HUES64 (cell line): Measurements from ENCODE around the gene ZNF605.
"Not testable (repeated sequence)": the region's sequence is repeated elsewhere in the genome, so short reads cannot be mapped to it uniquely, and the experiment has no call there.

Source experiments
- H3K27ac ChIP-seq: 2 replicates; pipeline ENCODE4 v1.7.0; 2013; ENCODE audit warnings: low read depth, low read length, inconsistent platforms
- H3K27me3 ChIP-seq: 2 replicates; pipeline ENCODE4 v1.6.1; 2013; ENCODE audit warnings: mild to moderate bottlenecking, low read length; ENCODE audit not compliant: insufficient read depth
- H3K36me3 ChIP-seq: 2 replicates; pipeline ENCODE4 v1.6.1; 2013; ENCODE audit warnings: mild to moderate bottlenecking, low read length; ENCODE audit not compliant: insufficient read depth
- H3K4me1 ChIP-seq: 2 replicates; pipeline ENCODE4 v1.6.1; 2013; ENCODE audit warnings: mild to moderate bottlenecking, low read length, moderate library complexity; ENCODE audit not compliant: insufficient read depth
- H3K4me3 ChIP-seq: 2 replicates; pipeline ENCODE4 v1.5.1; 2013; ENCODE audit warnings: mild to moderate bottlenecking, low read length, moderate library complexity
- H3K9ac ChIP-seq: 2 replicates; pipeline ENCODE4 v1.6.1; 2013; ENCODE audit warnings: mild to moderate bottlenecking, low read depth, low read length
- H3K9me3 ChIP-seq: 2 replicates; pipeline ENCODE4 v1.6.1; 2013; ENCODE audit warnings: low read depth, low read length; ENCODE audit not compliant: insufficient read depth
- WGBS: fragments of 150-250, 120-280 bp; methylation state at CpG from one replicate; pipeline ENCODE4 v1.1.7; 2013; ENCODE audit warnings: missing lambda C conversion rate; 5-methylcytosine and 5-hydroxymethylcytosine counted together

ZNF605 gene

DNA sequence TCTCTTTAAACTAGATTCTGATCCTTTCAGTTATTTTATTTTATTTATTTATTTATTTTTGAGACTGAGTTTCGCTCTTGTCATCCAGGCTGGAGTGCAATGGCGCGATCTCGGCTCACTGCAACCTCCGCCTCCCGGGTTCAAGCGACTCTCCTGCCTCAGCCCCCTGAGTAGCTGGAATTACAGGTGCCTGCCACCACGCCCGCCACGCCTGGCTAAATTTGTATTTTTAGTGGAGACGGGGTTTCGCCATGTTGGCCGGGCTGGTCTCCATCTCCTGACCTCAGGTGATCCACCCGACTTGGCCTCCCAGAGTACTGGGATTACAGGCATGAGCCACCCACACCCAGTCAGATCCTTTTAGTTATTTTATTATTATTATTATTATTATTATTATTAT lies 5.7 kb upstream of the ZNF605 start:
- not testable (repeated sequence) for H3K36me3 ChIP-seq, H3K27ac ChIP-seq, H3K27me3 ChIP-seq, H3K9ac ChIP-seq, H3K4me3 ChIP-seq, H3K4me1 ChIP-seq
- H3K9me3 ChIP-seq = peaks cover 52% of the 10 kb centered on the region
- 98% methylated on average over 14 of the region's 14 CpGs for WGBS

DNA sequence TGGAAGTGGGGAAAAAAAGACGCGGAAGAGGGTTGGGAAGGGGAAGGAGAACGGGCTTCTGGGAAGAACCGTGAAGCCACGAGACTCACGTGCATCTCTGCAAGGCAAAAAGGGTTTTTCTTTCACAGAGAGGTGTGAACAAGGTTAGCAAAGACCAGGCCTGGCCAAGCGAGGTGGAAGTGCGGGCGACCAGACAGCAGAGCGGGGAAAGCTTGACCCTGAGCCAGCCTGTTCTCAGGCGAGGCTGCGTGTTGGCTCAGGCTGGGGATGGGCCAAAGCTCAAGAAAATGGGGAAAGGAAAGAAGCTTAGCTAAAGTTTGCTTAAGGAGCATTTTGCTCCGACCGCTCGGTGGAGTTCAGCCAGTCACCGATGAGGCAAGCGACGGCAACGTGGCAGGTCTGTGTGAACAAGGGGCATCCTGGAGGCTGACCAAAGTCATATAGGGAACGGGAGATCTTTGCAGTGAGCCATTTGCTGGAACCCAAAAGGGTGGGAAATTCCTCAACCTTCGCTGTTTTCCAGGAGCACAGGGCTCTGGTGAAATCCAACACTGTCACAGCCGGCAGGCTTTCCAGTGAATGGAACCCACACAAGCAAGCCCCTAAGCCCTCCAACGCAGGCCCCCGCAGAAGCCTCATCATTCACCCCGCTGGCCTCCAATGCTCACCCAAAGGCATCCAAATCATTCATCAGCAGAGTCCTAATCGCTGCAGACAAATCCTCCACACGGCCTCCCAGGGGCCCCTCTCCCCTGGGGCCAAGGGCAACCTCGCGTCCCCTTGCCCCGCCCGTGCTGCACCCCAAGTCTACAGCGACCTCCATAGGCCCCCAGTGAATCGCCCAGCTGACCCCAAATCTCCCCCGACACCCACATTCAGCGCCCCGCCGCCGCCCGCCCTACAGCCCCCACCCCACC lies 754 bp downstream of the ZNF605 start:
- WGBS = 38% methylated on average over 34 of the region's 39 CpGs
- Histone ChIP-seq H3K27ac (peak overlapping the region; percentile 46; the same call in 1 of the 2 replicates), H3K9me3 (peaks cover 64% of the 10 kb centered on the region), H3K36me3 (no peaks in the 10 kb centered on the region), H3K4me1 (no peaks in the 10 kb centered on the region), H3K4me3 (peak overlapping the region; percentile 88), H3K9ac (peak overlapping the region; percentile 78), H3K27me3 (no peaks in the 10 kb centered on the region)

DNA sequence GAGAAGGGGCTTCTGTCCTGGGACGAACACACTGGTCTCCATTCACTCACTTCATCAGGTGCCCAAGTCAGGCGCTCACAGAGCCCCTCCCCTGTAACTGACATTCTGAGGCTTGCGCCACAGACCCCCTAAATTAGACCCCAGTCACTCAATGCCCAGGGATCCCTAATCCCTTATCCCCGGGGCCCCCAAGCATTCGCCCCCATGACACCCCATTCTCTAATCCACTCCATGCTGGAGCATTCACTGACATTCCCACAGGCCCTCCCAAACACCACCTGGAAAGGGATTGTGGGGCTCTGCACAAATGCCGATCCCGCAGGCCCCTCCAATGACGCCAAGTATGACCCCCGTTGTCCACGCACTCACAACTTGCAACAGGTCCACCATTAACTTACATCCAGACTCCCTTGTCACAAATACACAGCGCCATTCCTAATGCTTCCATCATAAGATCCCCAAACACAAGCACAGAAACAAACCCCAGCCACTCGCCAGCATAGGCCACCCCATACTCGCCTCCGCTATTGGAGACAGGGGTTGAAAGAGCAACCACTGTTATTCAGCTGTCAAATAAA lies 1.5 kb downstream of the ZNF605 start:
- Histone ChIP-seq H3K4me1 (no peaks in the 10 kb centered on the region), H3K27ac (no peak overlapping the region), H3K9ac (no peak overlapping the region), H3K36me3 (no peaks in the 10 kb centered on the region; the same call in 1 of the 2 replicates), H3K4me3 (peak overlapping the region; percentile 88), H3K27me3 (no peaks in the 10 kb centered on the region), H3K9me3 (peaks cover 68% of the 10 kb centered on the region)
- 93% methylated on average over 14 of the region's 14 CpGs for WGBS

DNA sequence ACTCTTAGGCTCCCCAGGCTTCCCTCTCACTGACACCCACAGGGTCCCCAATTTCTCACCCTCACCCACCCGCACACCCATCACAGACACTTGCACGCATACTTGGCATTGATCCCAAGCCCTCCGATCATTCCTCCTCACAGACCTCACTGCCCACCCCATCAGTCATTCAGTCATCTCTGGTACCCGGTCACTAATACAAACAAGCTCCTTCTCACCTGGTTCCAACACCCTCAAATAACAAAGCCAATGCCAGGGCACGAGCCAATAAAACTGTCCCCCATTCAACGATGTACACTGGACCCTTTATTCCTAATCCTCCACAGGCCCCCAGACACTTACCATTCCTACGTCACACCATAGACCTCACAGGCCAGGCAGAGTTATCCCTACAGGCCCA lies 2.3 kb downstream of the ZNF605 start:
- Histone ChIP-seq H3K36me3 (no peaks in the 10 kb centered on the region; the same call in 1 of the 2 replicates), H3K9me3 (peaks cover 69% of the 10 kb centered on the region), H3K4me3 (no peak overlapping the region), H3K27ac (no peak overlapping the region), H3K27me3 (no peaks in the 10 kb centered on the region), H3K9ac (no peak overlapping the region), H3K4me1 (no peaks in the 10 kb centered on the region)
- WGBS = 91% methylated on average over 7 of the region's 7 CpGs

DNA sequence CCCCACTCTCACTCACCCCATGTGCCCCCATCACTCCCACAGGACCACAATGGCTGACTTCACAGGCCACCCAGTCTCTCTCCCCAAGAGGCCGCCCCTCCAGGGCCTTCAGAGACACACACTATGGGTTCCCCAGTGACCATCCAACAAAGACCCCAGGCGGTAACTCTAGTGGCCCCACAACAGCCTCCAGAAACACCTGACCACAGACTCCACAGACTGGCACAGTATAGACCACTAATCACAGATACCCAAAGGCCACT lies 3.0 kb downstream of the ZNF605 start:
- no peaks in the 10 kb centered on the region for H3K4me1 ChIP-seq
- no peak overlapping the region for H3K27ac ChIP-seq
- H3K9me3 ChIP-seq = peaks cover 71% of the 10 kb centered on the region
- H3K36me3 ChIP-seq = peaks cover 4% of the 10 kb centered on the region; the same call in 1 of the 2 replicates
- H3K9ac ChIP-seq = no peak overlapping the region
- no peaks in the 10 kb centered on the region for H3K27me3 ChIP-seq
- no peak overlapping the region for H3K4me3 ChIP-seq
- WGBS = 93% methylated on average over 2 of the region's 2 CpGs

DNA sequence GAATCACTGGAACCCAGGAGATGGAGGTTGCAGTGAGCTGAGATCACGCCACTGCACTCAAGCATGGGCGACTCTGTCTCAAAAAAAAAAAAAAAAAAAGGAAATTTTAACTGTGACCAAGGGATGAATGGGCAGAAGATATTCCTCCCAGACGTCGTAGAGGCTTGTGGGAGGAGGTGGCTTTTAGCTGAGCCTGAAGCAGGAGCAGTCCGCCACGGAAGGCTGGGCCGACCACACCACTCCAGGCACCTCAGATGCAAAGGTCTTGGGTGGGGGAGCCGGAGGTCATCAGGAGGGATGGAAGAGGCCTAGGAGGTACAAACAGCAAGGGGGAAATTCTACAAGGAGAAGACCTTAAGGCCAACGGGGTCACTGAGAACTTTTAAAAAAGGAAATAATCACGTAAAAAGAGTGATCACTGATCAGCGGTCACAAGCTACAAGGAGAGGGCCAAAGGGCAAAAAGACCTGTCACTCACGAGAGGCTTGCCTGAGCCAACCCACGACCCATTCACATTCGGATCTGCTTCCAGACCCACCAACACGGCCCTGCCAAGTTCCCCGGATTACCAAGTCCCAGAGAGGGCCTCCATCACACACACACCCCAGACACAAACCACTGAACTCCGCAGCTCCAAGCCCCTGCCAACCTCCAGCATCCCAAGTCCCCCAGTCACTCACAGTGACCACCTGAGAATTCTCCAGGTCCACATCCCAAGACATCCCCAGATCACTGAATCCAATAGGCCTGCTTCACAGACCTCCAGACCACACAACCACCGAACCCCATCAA lies 3.5 kb downstream of the ZNF605 start:
- H3K9ac ChIP-seq = no peak overlapping the region
- WGBS = 95% methylated on average over 18 of the region's 18 CpGs
- peaks cover 7% of the 10 kb centered on the region; the same call in 1 of the 2 replicates for H3K36me3 ChIP-seq
- H3K27me3 ChIP-seq = no peaks in the 10 kb centered on the region
- H3K9me3 ChIP-seq = peaks cover 73% of the 10 kb centered on the region
- no peaks in the 10 kb centered on the region for H3K4me1 ChIP-seq
- no peak overlapping the region for H3K27ac ChIP-seq
- H3K4me3 ChIP-seq = no peak overlapping the region

DNA sequence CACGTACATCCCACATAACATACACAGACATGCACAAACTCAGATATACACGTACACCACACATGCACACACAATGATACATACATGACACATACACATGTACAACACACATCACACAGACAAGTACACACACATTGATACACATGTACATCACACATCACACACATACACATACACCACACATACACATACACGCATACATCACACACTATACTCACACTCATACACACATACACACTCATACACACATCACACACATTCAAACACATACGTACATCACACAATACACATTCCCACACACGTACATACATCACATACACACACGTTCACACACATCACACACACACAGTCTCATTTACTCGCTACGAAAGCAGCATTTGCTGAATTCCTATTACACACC lies 4.5 kb downstream of the ZNF605 start:
- Histone ChIP-seq H3K27me3 (no peaks in the 10 kb centered on the region), H3K4me1 (no peaks in the 10 kb centered on the region), H3K9ac (no peak overlapping the region), H3K9me3 (peaks cover 74% of the 10 kb centered on the region), H3K36me3 (peaks cover 11% of the 10 kb centered on the region; the same call in 1 of the 2 replicates), H3K27ac (no peak overlapping the region), H3K4me3 (0 out of 2 replicates have a peak overlapping the region, but pooled peaks have one; percentile 13)
- 92% methylated on average over 8 of the region's 8 CpGs for WGBS

DNA sequence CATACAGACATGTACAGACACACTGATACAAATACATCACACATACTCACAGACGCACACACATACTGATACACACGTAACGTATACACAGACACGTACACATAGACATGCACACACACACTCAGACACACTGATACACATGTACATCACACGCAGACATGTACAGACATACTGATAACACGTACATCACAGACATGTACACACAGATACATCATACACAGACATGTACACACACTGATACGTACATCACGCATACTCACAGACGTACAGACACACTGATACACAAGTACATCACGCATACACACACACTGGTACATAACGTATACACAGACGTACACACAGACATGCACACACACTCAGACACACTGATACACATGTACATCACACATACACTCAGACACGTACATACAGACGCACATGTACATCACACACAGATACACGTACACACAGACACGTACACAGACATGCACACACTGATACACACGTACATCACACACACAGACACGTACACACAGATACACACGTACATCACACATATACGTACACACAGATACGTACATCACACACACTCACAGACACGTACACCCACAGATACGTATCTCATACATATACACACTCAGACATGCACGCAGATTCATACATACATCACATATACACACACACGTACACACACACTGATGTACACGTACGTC lies 5.1 kb downstream of the ZNF605 start:
- Histone ChIP-seq H3K27me3 (no peaks in the 10 kb centered on the region), H3K9ac (no peak overlapping the region), H3K4me3 (no peak overlapping the region; the same call in 1 of the 2 replicates), H3K9me3 (peaks cover 73% of the 10 kb centered on the region), H3K27ac (no peak overlapping the region), H3K4me1 (no peaks in the 10 kb centered on the region), H3K36me3 (peaks cover 13% of the 10 kb centered on the region; the same call in 1 of the 2 replicates)
- WGBS = 94% methylated on average over 27 of the region's 27 CpGs

DNA sequence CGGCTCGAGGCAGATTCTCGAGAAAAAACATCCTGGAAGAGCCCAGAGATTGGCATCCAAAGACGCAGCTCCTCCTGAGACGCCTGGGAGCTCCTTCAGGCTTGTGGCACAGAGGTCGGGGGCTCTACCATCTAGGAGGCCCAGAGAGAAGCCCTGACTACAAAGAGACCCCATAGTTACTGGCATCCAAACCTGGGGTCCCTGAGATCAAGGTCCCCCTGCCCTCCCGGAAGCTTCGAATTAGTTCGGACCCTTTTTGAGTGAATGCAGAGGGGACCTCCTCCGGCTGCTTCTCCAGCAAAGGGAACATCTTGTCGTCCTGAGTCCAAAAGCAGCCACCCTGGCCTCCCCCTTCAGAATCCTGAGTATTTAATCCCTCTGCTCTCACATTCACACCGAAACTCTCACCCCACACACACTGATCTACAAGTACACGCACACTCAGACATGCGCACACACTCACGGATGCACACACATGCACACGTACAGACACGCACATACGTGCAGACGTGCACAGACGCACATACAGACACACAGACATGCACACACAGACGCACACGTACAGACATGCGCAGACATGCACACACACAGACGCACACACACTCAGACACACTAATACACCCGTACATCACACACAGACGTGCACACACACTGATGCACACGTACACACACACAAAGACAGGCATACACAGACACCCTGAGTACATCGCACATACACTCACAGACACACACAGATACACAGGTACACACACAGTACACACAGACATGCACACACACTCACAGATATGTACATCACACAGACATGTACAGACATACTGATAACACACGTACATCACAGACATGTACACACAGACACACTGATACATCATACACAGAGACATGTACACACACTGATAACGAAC lies 5.9 kb downstream of the ZNF605 start:
- peaks cover 22% of the 10 kb centered on the region for H3K36me3 ChIP-seq
- peaks cover 80% of the 10 kb centered on the region for H3K9me3 ChIP-seq
- WGBS = 96% methylated on average over 30 of the region's 30 CpGs

More for the DNA sequence above, 5.9 kb downstream of the ZNF605 start:
- no peak overlapping the region for H3K9ac ChIP-seq
- H3K4me1 ChIP-seq = no peaks in the 10 kb centered on the region
- no peak overlapping the region for H3K4me3 ChIP-seq
- H3K27ac ChIP-seq = no peak overlapping the region
- H3K27me3 ChIP-seq = no peaks in the 10 kb centered on the region
